HCT116 (cell line): ENCODE results near the gene ELFN1. TPM values are rescaled to one million over a fixed set of nuclear protein-coding genes. Genes with fewer than 3 reads are reported as not detected.

Source experiments
- ATAC-seq: fragments of 200-7000 bp; cut with Tn5 transposase; 2 replicates; pipeline ENCODE4 v1.9.1; 2020; ENCODE audit warnings: mild to moderate bottlenecking, moderate library complexity
- BruUV-seq: library from RNA; stranded (reverse); fragments of 400-500 nt; replicated peaks from 2 replicates; lab custom pipeline; 2021; lab: Mats Ljungman, UMichigan
- CTCF ChIA-PET: fragments of 300-600 bp; sonication (Branson Sonifier 250); formaldehyde crosslinking; loops from one replicate; lab custom pipeline; 2021; ENCODE audit warnings: antibody characterized with exemption; lab: Charles Lee
- POLR2A ChIA-PET: fragments of 300-600, 350-600 bp; sonication (Branson Sonifier 250); formaldehyde crosslinking; loops from one replicate; lab custom pipeline; 2021; ENCODE audit warnings: antibody characterized with exemption; lab: Charles Lee
- RAD21 ChIA-PET, 2 experiments: fragments of 300-600 bp; sonication (Branson Sonifier 250); formaldehyde crosslinking; loops; one replicate each; lab custom pipeline; 2023; ENCODE audit warnings: low total read pairs in 2 of 2; ENCODE audit not compliant: uncharacterized antibody in 2 of 2, unreplicated experiment in 2 of 2, low non-redundant PET in 1 of 2; lab: Charles Lee
- DNase-seq: peaks from one replicate; pipeline ENCODE4 v3.0.0-alpha.2; 2010; ENCODE audit warnings: low read depth, low spot score
- H2AFZ ChIP-seq: fragments of 200-600 bp; shearing (Covaris generic), sonication (generic); 2 replicates; pipeline ENCODE4 v1.6.1; 2017; ENCODE audit warnings: low read depth, mixed run types, mixed read lengths, antibody characterized with exemption, low read length; ENCODE audit not compliant: poor library complexity, severe bottlenecking
- H3K27ac ChIP-seq: 2 replicates; pipeline ENCODE4 v1.5.1; 2012; ENCODE audit warnings: low read depth, low read length
- H3K27me3 ChIP-seq: fragments of 200-600 bp; sonication (generic); 2 replicates; pipeline ENCODE4 v1.6.1; 2016; ENCODE audit warnings: mixed run types, low read length, mixed read lengths; ENCODE audit not compliant: insufficient read depth
- H3K36me3 ChIP-seq, 2 experiments: fragments of 200-500 bp in 1 of 2; fragments of 200-600 bp in 1 of 2; sonication (Bioruptor generic) in 1 of 2; sonication (generic) in 1 of 2; 2 replicates each; pipeline versions ENCODE4 v1.5.1 to v1.6.1; 2014 to 2016; ENCODE audit warnings: low read length in 2 of 2, inconsistent platforms in 1 of 2, mixed read lengths in 1 of 2, mixed run types in 1 of 2; ENCODE audit not compliant: insufficient read depth in 2 of 2, control insufficient read depth in 1 of 2
- H3K4me1 ChIP-seq, 2 experiments: fragments of 200-600 bp in 1 of 2; sonication (generic) in 1 of 2; 2 replicates each; pipeline versions ENCODE4 v1.5.1 to v1.6.1; 2012 to 2017; ENCODE audit warnings: low read length in 2 of 2, inconsistent platforms in 1 of 2, mild to moderate bottlenecking in 1 of 2, mixed read lengths in 1 of 2, mixed run types in 1 of 2, moderate library complexity in 1 of 2; ENCODE audit not compliant: insufficient read depth in 2 of 2, control insufficient read depth in 1 of 2
- H3K4me2 ChIP-seq: fragments of 200-600 bp; sonication (generic); 2 replicates; pipeline ENCODE4 v1.6.1; 2017; ENCODE audit warnings: mixed run types, low read length, mixed read lengths
- H3K4me3 ChIP-seq, 2 experiments: fragments of 200-600 bp in 1 of 2; sonication (generic) in 1 of 2; replicated peaks in 1 of 2; 2 replicates each; pipeline ENCODE4 v1.5.1; 2011 to 2016; ENCODE audit warnings: low read length in 2 of 2, control low read depth in 1 of 2, low read depth in 1 of 2, mild to moderate bottlenecking in 1 of 2, mixed read lengths in 1 of 2, mixed run types in 1 of 2
- H3K79me2 ChIP-seq: fragments of 200-600 bp; sonication (generic); 2 replicates; pipeline ENCODE4 v1.6.1; 2017; ENCODE audit warnings: mild to moderate bottlenecking, mixed run types, low read length, moderate library complexity, mixed read lengths; ENCODE audit not compliant: insufficient read depth
- H3K9ac ChIP-seq: fragments of 200-600 bp; sonication (generic); 2 replicates; pipeline ENCODE4 v1.6.1; 2016; ENCODE audit warnings: low read length, mixed read lengths
- H3K9me2 ChIP-seq: fragments of 200-600 bp; sonication (generic), shearing (Covaris generic); 2 replicates; pipeline ENCODE4 v1.6.1; 2017; ENCODE audit warnings: mixed run types, mild to moderate bottlenecking, moderate library complexity; ENCODE audit not compliant: insufficient read depth
- H3K9me3 ChIP-seq, 2 experiments: fragments of 200-500 bp in 1 of 2; fragments of 200-600 bp in 1 of 2; sonication (Bioruptor generic) in 1 of 2; sonication (generic) in 1 of 2; 2 replicates each; pipeline ENCODE4 v1.6.1; 2014 to 2017; ENCODE audit warnings: low read length in 2 of 2, mixed read lengths in 2 of 2, inconsistent platforms in 1 of 2, low read depth in 1 of 2, mild to moderate bottlenecking in 1 of 2, mixed run types in 1 of 2, moderate library complexity in 1 of 2; ENCODE audit not compliant: control insufficient read depth in 1 of 2, insufficient read depth in 1 of 2
- H4K20me1 ChIP-seq: fragments of 200-600 bp; sonication (generic), shearing (Covaris generic); 2 replicates; pipeline ENCODE4 v1.6.1; 2017; ENCODE audit warnings: mixed run types, mild to moderate bottlenecking, moderate library complexity; ENCODE audit not compliant: insufficient read depth
- CBX3 ChIP-seq: IDR thresholded peaks from 2 replicates; pipeline ENCODE4 v1.6.1; 2012; ENCODE audit warnings: low read depth
- CEBPB ChIP-seq: IDR thresholded peaks from 2 replicates; pipeline ENCODE4 v1.6.1; 2012; ENCODE audit warnings: low read depth
- EGR1 ChIP-seq: IDR thresholded peaks from 2 replicates; pipeline ENCODE4 v1.6.1; 2012; ENCODE audit warnings: low read depth
- ELF1 ChIP-seq: IDR thresholded peaks from 2 replicates; pipeline ENCODE4 v1.6.1; 2012; ENCODE audit warnings: low read depth, borderline replicate concordance
- EZH2 ChIP-seq: fragments of 200-600 bp; sonication (generic); IDR thresholded peaks from 2 replicates; pipeline ENCODE4 v1.6.1; 2017; ENCODE audit warnings: antibody characterized with exemption, mixed run types
- EZH2phosphoT487 ChIP-seq: fragments of 200-600 bp; IDR thresholded peaks from 2 replicates; pipeline ENCODE4 v1.6.1; 2018; ENCODE audit warnings: antibody characterized with exemption, borderline replicate concordance
- FOSL1 ChIP-seq: IDR thresholded peaks from 2 replicates; pipeline ENCODE4 v1.6.1; 2012; ENCODE audit warnings: low read depth
- JUND ChIP-seq: IDR thresholded peaks from 2 replicates; pipeline ENCODE4 v1.6.1; 2012
- POLR2A ChIP-seq: IDR thresholded peaks from 2 replicates; pipeline ENCODE4 v1.7.0; 2011; ENCODE audit warnings: borderline replicate concordance; ENCODE audit not compliant: insufficient read depth, insufficient read length; ENCODE audit errors: extremely low read depth
- POLR2AphosphoS5 ChIP-seq: IDR thresholded peaks from 2 replicates; pipeline ENCODE4 v1.6.1; 2011; ENCODE audit warnings: mild to moderate bottlenecking, low read depth, low read length, moderate library complexity
- RAD21 ChIP-seq: IDR thresholded peaks from 2 replicates; pipeline ENCODE4 v1.6.1; 2012; ENCODE audit warnings: low read depth, mild to moderate bottlenecking
- SIN3A ChIP-seq: IDR thresholded peaks from 2 replicates; pipeline ENCODE4 v1.6.1; 2012; ENCODE audit warnings: low read depth
- SP1 ChIP-seq: IDR thresholded peaks from 2 replicates; pipeline ENCODE4 v1.6.1; 2012; ENCODE audit warnings: low read depth
- SRF ChIP-seq: IDR thresholded peaks from 2 replicates; pipeline ENCODE4 v1.6.1; 2012; ENCODE audit warnings: low read depth
- TCF7L2 ChIP-seq: IDR thresholded peaks from 2 replicates; pipeline ENCODE4 v1.7.0; 2011; ENCODE audit warnings: borderline replicate concordance, inconsistent platforms; ENCODE audit not compliant: insufficient read depth, insufficient read length; ENCODE audit errors: extremely low read depth
- YY1 ChIP-seq: IDR thresholded peaks from 2 replicates; pipeline ENCODE4 v1.6.1; 2011; ENCODE audit warnings: low read length, low read depth, moderate library complexity, mild to moderate bottlenecking; ENCODE audit not compliant: insufficient replicate concordance; ENCODE audit errors: extremely low read depth
- ZFX ChIP-seq: fragments of 450-650 bp; IDR thresholded peaks from 2 replicates; pipeline ENCODE4 v1.6.1; 2017
- ZNF274 ChIP-seq: fragments of 200-500 bp; sonication (Bioruptor generic); IDR thresholded peaks from 2 replicates; pipeline ENCODE4 v1.6.1; 2014; ENCODE audit warnings: mild to moderate bottlenecking, low read depth, low read length, inconsistent platforms
- intact Hi-C: fragments of 100-400 bp; cut with micrococcal nuclease; formaldehyde crosslinking; loops from 2 replicates; pipeline ENCODE4 v1.10.0; 2022
- total RNA-seq: library from RNA; stranded (reverse); gene quantifications from one replicate; pipeline ENCODE4 v1.2.1, GENCODE V29; 2021; ENCODE audit not compliant: unreplicated experiment
- TF ChIP-seq, protein P1 (sequence below), 3 experiments: fragments of 200-600 bp in 1 of 3; sonication (generic) in 1 of 3; IDR thresholded peaks in 2 of 3; conservative IDR thresholded peaks in 1 of 3; 2 replicates each; pipeline ENCODE4 v1.5.1; 2012 to 2017; ENCODE audit warnings: low read depth in 2 of 3, low read length in 2 of 3, antibody characterized with exemption in 1 of 3, borderline replicate concordance in 1 of 3, control low read depth in 1 of 3, mild to moderate bottlenecking in 1 of 3, mixed read lengths in 1 of 3, mixed run types in 1 of 3, moderate library complexity in 1 of 3; ENCODE audit not compliant: insufficient read depth in 1 of 3
- TF ChIP-seq, protein P2 (sequence below): IDR thresholded peaks from 2 replicates; pipeline ENCODE4 v1.6.1; 2012

The ELFN1 gene
- total RNA-seq, 1 experiment from 2014 or later = 4.4 TPM

DNA sequence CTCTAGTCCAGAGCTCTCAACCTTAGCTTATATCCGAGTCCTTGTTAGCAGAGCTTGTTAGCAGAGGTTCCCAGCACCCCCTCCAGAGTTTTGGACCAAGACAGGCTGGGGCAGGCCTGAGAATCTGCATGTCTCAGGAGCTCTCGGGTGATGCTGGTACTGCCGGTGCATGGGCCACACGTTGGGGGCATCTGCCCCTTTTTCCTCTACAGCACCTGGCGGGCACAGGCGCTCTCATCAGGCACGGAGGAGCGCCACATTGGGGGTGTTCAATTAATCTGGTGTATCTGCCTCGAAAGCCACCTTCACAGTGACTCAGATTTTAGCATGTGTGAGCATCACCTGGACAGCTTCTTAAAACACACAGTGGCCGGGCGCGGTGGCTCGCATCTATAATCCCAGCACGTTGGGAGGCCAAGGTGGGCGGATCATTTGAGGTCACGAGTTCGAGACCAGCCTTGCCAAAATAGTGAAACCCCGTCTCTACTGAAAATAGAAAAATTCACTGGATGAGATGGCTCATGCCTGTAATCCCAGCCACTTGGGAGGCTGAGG is 117.7 kb downstream of the ELFN1 start:
- BruUV-seq = no TSS peak
- Histone ChIP-seq H3K36me3 (no peaks in the 10 kb centered on the region), H4K20me1 (no peaks in the 10 kb centered on the region), H3K4me2 (no peak overlapping the region), H3K79me2 (no peaks in the 10 kb centered on the region), H3K9me3 (no peaks in the 10 kb centered on the region), H2AFZ (no peak overlapping the region), H3K4me1 (no peaks in the 10 kb centered on the region), H3K4me3 (no peak overlapping the region), H3K9ac (no peak overlapping the region), H3K27me3 (no peaks in the 10 kb centered on the region), H3K9me2 (no peaks in the 10 kb centered on the region), H3K27ac (no peak overlapping the region)
- POLR2A ChIA-PET = no interaction called here
- ATAC-seq = no peak
- RAD21 ChIA-PET = no interaction called here
- CTCF ChIA-PET = no interaction called here
- no peak for DNase-seq
- intact Hi-C loops = no loop called here
- no peak for TF ChIP-seq SRF
- TF ChIP-seq, protein P1, sequence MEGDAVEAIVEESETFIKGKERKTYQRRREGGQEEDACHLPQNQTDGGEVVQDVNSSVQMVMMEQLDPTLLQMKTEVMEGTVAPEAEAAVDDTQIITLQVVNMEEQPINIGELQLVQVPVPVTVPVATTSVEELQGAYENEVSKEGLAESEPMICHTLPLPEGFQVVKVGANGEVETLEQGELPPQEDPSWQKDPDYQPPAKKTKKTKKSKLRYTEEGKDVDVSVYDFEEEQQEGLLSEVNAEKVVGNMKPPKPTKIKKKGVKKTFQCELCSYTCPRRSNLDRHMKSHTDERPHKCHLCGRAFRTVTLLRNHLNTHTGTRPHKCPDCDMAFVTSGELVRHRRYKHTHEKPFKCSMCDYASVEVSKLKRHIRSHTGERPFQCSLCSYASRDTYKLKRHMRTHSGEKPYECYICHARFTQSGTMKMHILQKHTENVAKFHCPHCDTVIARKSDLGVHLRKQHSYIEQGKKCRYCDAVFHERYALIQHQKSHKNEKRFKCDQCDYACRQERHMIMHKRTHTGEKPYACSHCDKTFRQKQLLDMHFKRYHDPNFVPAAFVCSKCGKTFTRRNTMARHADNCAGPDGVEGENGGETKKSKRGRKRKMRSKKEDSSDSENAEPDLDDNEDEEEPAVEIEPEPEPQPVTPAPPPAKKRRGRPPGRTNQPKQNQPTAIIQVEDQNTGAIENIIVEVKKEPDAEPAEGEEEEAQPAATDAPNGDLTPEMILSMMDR (IDR thresholded peaks at IDR 0.05 in 2 of 3, conservative IDR thresholded peaks at IDR 0.05 in 1 of 3; ENCODE audit: borderline replicate concordance in 1 of 3, insufficient read depth in 1 of 3, low read depth in 2 of 3, low read length in 2 of 3) = no peak
- TF ChIP-seq CEBPB = no peak
- no peak for TF ChIP-seq FOSL1
- TF ChIP-seq JUND = no peak
- no peak for TF ChIP-seq POLR2AphosphoS5
- TF ChIP-seq EGR1 = no peak
- no peak for TF ChIP-seq EZH2phosphoT487
- TF ChIP-seq SP1 = no peak
- TF ChIP-seq POLR2A = no peak
- TF ChIP-seq EZH2 = no peak
- TF ChIP-seq YY1 = no peak
- TF ChIP-seq ZFX = no peak
- TF ChIP-seq, protein P2, sequence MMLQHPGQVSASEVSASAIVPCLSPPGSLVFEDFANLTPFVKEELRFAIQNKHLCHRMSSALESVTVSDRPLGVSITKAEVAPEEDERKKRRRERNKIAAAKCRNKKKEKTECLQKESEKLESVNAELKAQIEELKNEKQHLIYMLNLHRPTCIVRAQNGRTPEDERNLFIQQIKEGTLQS = no peak
- TF ChIP-seq SIN3A = no peak
- TF ChIP-seq ELF1 = no peak
- no peak for TF ChIP-seq ZNF274
- TF ChIP-seq CBX3 = no peak
- TF ChIP-seq RAD21 = no peak
- no peak for TF ChIP-seq TCF7L2
- TF ChIP-seq, all 23 proteins: peak for 0
